Measurements from ENCODE around the gene METTL16.

The METTL16 gene

DNA sequence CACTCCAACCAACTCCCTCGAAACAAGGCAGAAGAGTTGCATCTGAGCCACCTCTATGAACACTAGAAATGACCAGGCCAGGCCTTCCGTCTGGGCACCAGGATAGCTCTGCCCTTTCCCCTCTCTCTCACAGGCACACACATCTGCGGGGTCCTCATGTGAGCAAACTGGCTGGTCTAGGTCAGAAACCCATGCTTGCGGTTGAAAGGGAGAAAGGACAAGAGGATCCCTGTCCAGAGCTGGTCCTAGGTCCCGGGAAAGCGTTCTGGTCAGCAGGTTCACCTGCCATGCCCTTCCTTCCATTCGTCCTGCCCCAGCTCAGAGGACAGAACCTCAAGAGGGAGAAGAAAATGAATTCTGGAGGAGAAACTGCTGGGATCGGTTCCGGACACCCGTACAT lies 113.5 kb downstream of the METTL16 start:
- in situ Hi-C loops (cut with HindIII; ENCODE audit: low sequenced_read_pairs): no loop called here

DNA sequence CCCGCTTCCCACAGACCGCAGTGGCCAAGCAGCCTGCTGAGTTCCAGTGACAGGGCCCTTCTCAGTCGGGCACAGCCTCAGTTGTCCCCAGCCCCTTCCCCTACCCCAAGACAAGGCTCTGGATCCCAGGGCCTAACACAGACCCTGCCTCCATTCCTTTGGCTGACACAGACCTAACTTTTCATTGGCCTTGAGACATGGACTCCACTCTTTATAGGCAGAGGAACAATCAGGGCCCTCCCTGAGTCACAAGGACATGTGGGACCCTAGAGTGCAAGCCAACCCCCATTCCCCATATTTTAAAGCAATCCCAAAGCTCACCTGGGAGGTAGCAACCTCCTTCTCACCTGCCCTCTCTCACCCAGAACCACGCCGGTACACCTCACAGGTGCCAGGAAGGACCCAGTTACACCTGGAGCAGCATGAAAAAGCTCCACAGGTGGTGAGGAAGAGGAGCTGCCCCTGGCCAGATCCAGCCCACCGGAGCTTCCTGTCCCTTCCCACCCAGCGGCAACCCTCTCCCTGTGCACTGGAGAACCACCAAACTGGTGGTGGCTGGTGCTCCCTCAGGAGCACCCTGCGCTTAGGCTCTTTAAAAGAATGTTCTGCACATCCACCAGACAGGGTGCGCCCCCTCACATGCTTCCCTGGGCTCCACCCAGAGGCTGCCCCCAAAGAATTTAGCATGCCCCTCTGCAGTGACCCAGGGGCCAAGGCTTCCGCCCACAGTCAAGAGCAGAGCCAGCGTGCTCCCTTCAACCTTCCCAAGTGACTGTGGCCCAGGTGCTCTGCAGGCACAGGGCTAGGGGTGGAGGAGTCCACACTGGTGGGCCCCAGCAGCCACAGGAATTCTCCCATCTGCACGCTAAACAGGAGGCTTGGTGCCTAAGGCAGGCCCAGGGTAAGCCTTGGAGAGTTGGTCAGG lies 114.2 kb downstream of the METTL16 start:
- in situ Hi-C loops (cut with HindIII; ENCODE audit: low sequenced_read_pairs): no loop called here

DNA sequence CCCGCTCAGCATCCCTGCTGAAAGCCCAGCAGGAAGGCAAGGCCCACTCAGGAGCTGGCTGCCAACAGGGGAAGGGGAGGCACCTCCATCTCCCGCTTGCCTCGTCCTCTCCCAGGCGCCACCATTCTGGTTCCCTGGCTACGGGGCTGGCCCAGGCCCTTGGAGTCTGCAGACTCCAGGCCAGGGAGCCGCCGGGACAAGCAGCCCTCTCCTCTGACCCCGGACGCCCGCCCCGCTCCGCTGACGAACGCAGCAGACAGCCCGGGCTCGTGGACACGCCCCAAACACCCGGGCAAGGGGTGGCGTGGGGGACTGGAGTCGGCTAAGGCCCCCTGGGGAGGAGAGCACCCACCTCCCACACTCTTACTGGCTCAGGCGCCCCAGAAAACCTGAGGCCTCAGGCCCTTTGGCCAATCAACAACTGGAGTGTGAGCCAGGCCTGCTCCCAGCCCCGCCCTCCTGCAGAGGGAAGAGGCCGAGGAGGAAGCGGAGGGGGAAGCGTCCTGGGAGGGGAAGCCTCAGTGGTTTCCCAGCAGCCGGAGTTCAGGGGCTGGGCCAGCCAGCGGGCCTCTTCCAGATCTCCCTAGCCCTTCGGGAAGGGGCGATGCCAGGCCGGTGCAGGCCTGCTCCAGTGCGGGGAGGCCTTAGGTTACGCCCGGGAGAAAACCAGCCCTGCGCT lies 115.0 kb downstream of the METTL16 start:
- in situ Hi-C loops (cut with HindIII; ENCODE audit: low sequenced_read_pairs): no loop called here

DNA sequence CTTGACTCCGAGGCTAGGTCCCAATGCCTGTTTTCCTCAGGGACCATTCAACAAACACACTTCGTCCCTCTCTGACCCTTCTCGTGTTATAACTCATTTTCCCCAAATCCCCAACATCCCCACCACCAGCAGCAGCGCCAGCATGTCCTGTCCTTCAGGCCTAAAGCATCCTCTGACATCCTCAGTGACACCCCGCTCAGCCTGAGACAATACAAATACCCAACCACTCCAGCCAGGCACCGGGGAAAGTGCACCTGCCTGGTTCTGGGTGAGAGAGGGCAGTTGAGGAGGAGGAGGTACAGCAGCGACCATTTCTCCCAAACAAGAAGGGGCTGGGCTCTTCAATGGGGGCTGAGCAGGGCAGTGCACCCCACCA lies 115.5 kb downstream of the METTL16 start:
- in situ Hi-C loops (cut with HindIII; ENCODE audit: low sequenced_read_pairs): no loop called here

DNA sequence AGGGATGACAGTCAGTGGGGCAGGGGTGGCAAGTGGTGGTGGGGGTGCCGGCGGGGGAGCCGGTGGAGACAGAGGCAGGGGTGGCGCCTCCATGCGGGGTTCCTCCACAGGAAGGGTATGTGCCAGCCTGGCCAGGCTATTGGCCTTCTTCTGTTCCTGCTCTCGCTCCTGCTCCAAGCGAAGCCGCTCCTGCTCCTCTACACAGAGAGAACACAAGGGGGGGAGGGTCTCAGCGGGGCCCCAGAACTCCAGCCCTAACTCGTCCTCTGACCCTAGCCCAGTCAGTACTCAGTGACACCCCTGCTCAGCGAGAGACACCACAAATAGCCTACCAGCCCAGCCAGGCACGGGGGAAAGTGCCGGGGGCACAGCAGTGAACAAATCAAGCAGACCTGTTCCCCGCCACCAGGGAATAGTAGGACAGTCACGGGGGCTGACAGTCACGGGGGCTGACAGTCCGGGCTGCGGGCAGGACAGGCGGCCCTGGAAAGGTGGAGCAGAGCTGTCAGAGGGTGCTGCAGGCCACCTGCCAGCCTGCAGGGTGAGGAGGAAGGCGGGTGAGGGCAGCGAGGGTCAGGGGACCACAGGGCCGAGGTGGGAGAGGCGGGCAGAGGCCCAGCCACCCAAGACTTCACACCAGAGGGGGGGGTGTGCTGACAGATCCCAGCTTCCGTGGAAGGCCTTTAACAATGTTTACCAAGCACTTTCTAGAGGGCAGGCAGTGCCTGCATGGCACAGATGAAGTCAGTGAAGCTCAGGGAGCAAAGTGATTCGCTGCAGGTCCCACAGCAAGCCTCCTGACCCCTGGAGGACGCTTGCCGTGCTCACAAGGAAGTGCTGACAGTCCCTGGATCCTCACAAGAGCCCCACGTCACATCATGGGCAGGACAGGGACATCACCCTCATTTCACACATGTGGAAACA lies 116.2 kb downstream of the METTL16 start:
- in situ Hi-C loops (cut with HindIII; ENCODE audit: low sequenced_read_pairs): no loop called here

DNA sequence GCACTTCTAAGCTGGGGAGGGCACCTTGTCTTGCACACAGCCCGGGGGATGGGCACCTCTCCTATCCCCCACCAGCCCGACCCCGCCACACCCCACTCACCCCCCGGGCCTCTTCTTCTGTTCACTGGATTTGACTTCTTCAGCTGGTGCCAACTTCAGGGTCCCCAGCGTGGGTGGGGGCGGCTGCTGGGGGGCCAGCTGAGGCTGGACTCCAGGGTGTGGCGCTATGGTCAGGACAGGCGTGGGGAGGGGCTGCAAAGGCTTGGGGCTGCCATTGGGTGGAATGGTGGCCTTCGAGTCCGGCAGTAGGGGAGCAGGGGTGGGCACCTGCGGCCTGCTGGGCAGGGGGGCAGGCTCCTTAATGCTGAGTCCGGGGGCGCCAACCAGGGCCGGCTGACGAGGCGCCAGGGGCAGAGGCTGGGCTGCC lies 116.9 kb downstream of the METTL16 start:
- in situ Hi-C loops (cut with HindIII; ENCODE audit: low sequenced_read_pairs): no loop called here

DNA sequence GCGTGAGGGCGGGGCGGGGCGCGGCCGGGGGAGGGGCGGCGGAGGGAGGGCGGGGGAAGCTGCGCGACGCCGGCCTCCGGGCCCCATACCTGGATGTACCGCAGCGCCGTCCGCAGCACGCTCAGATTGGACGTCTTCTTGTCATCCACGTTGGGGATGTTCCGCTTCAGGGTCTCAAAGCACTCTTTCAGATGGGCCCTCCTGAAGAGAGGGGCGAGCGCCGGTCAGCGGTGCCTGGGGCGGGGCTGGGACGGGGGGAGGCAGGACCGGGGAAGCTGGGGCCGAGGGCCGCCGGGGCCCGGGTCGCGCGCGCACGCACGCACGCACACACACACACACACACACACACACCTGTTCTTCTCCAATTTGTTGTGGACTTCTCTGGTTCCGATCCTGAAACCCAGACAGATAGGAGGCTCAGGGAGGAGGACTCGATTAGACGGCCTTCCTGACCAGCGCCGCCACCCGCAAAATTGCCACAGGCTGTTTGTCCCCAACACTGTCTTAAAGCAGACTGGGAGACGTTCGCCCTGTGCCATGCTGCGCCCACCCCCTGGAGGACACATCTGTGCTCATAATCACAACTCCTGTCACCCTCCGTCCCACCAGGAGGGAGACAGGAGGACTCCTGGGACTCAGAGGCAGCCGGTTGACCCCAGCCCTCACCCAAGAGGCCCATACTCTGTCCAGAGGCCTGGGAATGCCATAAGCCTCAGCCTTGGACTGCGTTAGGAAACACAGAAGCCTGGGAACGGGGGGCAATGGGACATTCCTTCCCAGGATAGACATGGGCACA lies 117.5 kb downstream of the METTL16 start:
- in situ Hi-C loops (cut with HindIII; ENCODE audit: low sequenced_read_pairs): no loop called here

DNA sequence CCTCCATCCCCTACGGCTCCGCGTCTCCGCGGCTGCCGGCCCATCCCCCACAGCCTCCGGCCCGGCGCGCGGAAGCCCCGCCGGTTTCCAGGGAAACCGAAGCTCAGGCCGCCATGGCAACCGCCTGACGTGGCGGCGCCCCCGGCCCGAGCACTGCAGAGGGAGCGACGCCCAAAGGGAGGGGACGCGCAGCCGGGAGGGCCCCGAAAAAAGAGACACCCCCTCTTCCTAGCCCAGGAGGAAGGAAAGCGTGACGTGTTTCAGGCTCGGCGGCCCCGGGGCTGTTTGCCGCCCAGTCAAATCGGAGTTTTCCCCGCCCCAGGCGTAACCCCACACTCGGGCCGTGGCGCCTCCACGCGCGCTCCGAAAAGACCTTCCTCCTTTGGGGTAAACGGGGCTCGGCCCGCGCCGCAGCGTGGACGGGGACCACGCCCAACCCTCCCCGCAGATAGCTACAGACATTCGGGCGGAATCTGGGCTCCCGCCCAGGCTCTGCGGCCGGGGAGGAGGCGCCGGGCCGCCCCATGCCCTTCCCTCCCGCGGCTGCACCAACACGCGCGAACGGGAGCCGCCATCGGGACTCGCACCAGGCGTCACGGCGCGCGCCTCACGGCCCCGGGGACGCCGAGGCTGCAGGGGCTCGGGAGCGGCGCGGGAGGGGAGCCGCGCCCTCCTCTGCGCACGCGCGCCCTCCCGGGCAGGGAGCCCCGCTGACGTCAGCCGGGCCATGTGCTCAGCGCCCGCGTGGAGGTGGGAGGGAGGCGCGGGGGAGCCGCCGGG lies 118.3 kb downstream of the METTL16 start:
- in situ Hi-C loops (cut with HindIII; ENCODE audit: low sequenced_read_pairs): no loop called here

DNA sequence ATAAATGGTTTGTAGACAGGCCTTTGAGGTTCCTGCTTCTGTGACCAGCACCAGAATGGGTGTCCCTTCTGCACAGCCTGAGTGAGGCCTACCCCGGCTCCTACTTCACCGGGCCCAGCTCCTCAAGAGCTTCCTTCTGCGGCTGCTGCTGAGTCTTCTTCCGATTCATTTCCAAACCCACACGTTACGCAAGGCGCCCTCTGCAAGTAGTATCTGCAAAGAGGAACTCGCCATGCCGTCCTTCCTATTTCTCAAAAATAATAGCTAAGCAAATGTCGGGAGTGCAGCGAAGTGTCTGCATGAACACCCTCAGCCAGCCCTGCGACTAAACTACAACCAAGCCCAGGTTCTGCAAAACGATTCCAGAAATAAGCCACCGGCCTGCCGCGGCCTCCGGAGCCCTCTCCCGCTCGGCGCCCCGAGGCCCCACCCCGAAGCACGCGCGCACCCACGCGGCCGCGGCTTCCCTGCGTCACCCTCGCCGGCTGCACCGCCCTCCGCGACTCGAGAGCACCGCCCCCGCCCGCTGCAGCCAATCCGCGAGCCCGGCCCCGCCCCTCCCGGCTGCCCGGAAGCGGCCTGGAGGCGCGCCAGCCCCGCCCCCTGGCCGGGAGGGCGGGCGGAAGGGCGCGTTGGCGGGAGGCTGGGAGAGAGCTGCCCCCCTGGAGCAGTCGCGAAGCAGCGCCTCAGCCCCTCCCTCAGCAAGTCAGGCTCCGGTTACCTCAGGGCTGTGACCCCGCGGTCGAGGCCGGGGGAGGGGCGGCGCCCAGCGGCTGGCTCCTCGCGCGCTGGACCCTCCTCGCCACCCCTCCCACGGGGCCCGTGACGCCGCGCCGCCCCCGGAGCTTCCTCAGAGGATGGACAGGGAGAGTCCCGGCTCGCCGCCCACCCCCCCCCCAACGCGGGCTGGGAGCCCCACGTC lies 119.2 kb downstream of the METTL16 start:
- in situ Hi-C loops (cut with HindIII; ENCODE audit: low sequenced_read_pairs): no loop called here

DNA sequence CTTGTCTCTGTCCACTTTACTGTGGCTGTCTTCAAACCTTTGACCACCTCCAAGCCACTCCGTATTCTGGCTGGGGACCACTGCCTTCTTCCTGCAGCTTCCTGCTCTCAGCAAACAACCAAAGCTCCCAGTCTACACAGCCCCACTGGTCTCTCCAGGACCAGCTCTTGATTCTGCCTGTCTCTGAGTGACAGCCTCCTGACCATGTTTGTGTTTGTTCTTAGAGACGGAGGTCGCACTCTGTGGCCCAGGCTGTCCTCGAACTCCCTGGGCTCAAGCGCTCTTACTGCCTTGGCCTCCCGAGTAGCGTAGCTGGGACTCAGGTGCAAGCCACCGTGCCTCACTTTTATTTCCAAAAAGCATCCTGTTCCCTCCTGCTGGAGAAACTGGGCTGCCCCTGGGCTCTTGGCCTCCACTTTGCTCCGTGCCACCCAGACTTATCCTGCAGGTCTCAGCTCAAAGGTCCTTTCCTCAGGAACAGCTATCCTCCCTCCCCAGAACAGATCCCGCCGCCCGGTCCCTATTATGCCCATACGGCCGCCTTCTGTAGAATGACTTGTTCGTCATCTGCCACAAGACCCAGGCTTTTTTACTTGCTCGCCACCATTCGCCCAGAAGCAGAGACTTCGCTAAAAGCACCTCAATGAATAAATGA lies 120.0 kb downstream of the METTL16 start:
- in situ Hi-C loops (cut with HindIII; ENCODE audit: low sequenced_read_pairs): no loop called here

DNA sequence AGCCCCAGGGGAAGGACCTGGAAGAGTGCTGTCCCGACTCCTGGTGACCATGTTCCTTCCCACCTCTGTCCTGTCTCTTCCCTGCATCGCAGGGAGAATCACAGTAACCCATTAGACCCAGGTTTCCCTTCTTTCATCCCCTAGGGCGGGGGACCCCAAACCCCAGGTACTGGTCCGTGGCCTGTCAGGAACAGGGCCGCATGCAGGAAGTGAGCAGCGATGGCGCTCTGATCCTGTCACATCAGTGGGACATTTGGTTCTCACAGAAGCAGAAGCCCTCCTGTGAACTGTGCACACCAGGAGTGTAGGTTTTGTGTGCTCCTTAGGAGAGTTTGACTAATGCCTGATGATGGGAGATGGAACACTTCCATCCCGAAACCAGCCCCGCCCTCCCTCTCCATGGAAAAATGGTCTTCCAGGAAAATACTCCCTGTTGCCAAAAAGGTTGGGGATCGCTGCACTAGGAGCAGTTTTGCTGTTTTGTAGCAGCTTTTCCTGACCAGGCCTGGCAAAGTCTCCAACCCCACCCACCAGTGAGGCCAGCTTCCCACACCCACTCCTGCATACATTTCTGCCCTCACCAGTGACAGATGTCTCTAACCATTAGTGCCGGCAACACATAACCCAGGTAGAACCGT lies 121.4 kb downstream of the METTL16 start:
- in situ Hi-C loops (cut with HindIII; ENCODE audit: low sequenced_read_pairs): no loop called here

DNA sequence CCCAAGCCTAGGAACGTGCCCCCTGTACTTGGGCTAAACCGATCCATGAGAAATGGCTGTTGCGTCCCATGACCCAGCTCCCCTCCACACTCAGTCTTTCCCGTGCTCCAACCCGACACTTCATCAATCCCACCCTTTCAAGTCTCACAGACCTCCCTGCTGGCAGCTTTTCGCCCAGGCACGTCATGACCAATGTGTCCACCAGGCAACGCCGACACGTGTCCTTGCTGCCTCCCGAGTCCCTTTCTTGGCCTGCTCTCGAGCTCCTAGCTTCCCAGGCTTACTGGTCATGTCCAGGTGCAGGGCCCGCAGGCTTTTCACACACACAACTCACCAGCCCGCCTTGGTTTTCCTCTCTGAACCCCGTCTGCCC lies 123.0 kb downstream of the METTL16 start:
- in situ Hi-C loops (cut with HindIII; ENCODE audit: low sequenced_read_pairs): no loop called here

DNA sequence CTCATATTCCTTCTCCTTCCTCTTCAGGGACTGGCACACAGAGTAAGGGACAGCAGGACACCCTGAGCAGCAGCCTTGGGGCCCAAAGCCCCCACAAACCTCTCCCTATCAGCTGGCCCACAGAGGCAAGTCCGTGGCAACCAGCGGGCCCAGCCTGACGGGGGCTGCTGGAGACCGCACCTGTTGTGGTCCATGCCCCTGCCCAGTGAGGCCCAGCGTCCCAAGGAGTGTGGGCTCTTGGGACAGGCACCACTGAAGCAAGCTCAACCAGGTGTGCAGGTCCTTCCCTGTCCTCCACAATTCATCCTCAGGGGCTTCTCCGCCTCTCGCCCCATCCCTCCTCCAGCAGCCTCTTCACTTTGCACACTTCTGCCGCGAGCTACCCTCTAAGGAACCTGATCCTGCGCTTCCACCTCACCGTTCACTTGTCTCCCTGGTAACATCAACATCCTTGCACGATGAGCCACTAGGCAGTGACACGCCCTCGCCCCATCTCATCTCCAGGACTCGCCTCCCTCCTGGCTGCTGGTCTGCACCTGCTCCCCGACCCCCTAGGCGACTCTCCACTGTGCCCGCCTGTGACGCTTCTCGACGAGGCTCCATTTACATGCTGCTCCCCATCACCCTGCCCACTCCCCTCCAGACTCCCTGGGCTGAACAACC lies 123.5 kb downstream of the METTL16 start:
- in situ Hi-C loops (cut with HindIII; ENCODE audit: low sequenced_read_pairs): no loop called here

DNA sequence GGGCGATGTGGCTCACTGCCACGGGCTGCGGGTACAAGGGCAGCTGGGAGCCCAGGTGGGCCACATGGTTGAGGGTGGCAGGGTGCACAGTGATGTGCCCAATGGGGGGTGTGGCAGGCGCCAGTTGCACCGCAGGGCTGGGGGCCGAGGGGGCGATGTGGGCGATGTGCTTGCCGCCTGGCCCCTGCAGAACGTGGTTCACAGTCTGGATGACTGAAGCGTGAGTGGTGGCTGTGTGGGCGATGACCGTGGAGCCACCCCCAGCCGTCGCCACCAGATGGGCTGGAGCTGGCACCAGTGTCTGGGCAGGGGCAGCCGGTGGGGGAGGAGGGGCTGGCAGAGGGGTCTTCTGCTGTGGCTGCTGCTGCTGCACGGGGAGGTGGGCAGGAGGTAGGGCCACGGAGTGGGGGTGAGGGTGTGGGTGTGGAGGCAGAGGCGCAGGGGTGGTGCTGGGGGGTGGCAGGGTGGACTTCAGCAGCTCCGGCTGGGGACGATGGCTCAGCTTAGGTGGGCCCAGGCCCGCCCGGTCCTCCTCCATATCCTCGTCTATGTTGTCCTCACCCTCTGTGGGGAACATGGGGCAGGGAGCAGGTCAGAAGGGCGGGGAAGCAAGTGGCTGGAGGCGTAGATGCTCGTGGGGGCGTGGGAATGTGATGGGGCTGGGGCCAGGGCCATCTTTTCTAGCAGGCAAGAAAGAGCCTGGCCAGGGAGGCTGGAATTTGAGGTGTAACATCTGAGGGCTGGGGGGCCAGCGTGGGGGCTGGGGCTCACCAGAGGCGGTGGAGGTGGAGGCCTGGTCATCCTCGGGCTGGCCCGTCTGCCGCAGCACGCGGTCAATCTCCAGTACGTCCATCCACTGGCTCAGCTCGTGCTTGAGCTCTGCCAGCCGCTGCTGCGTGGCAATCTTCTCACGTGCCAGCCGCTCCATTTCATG lies 124.3 kb downstream of the METTL16 start:
- in situ Hi-C loops (cut with HindIII; ENCODE audit: low sequenced_read_pairs): no loop called here

DNA sequence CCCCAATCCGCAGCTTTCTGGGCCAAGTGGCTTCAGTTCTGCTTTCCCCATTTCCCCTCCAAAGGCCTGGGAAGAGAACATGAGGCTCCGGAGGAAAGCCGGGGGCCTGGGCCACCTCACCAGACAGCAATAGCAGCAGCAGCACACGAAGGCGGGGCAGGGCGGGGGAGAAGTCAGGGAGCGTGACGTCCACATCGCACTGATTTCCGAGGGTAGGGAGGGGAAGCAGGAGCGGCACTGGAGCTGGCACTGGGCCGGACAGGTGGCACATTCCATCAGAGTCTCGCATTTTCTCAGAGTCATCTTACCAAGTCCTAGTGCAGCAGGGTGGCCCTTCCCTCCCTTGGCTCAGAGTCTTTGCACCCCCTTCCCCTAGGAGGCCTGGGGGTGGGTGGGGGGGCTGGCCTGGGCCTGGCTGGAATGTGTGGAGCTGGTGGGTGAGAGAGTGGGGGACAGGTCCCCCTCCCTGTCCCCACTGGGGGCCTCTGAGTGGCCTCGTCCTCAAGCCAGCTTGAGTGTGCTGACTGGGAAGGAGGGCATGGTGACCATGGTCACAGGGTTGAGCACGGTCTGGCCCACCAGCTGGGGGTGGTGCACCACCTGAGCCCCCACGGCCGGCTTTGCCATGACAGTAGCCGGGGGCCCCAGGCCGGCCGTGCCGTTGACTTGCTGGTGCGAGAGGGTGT lies 125.1 kb downstream of the METTL16 start:
- in situ Hi-C loops (cut with HindIII; ENCODE audit: low sequenced_read_pairs): no loop called here

Measured in endothelial cell of hepatic sinusoid (primary cell).